HepG2 (cell line): ENCODE data around the gene RCHY1. TPM values are rescaled to one million over a fixed set of nuclear protein-coding genes. Genes with fewer than 3 reads are reported as not detected.

ENCODE experiments used
- CREB1 ChIP-seq, 2 experiments: fragments of 450-650 bp in 1 of 2; IDR thresholded peaks; 2 replicates each; pipeline ENCODE4 v1.6.1; 2016 to 2017; ENCODE audit warnings: control low read depth in 1 of 2, mild to moderate bottlenecking in 1 of 2, missing compliant biosample characterization in 1 of 2, missing genetic modification characterization in 1 of 2
- ESRRA ChIP-seq: sonication (generic); formaldehyde crosslinking; IDR thresholded peaks from 2 replicates; pipeline ENCODE4 v1.5.1; 2020; ENCODE audit warnings: mild to moderate bottlenecking, low read depth, missing genetic modification reagents
- MLXIP ChIP-seq: sonication (generic); formaldehyde crosslinking; IDR thresholded peaks from 2 replicates; pipeline ENCODE4 v1.9.0; 2021; ENCODE audit warnings: missing genetic modification reagents, borderline replicate concordance
- PBX3 ChIP-seq: sonication (generic); formaldehyde crosslinking; IDR thresholded peaks from 2 replicates; pipeline ENCODE4 v1.8.1; 2023; ENCODE audit warnings: missing genetic modification reagents, inconsistent platforms, borderline replicate concordance
- PHF21A ChIP-seq: sonication (generic); formaldehyde crosslinking; IDR thresholded peaks from 2 replicates; pipeline ENCODE4 v1.5.0; 2020; ENCODE audit warnings: mild to moderate bottlenecking, missing genetic modification reagents
- PHF8 ChIP-seq: sonication (generic); formaldehyde crosslinking; IDR thresholded peaks from 2 replicates; pipeline ENCODE4 v1.5.0; 2020; ENCODE audit warnings: missing genetic modification reagents
- POLR2AphosphoS2 ChIP-seq: IDR thresholded peaks from 2 replicates; pipeline ENCODE4 v1.6.1; 2011; ENCODE audit warnings: low read depth, low read length, improper control_type of control experiment
- SIX1 ChIP-seq: sonication (generic); formaldehyde crosslinking; IDR thresholded peaks from 2 replicates; pipeline ENCODE4 v1.4.0; 2020; ENCODE audit warnings: missing genetic modification reagents, borderline replicate concordance
- TMF1 ChIP-seq: sonication (generic); formaldehyde crosslinking; IDR thresholded peaks from 2 replicates; pipeline ENCODE4 v1.8.1; 2022; ENCODE audit warnings: low read depth, missing genetic modification reagents
- ZNF121 ChIP-seq: sonication (generic); formaldehyde crosslinking; IDR thresholded peaks from 2 replicates; pipeline ENCODE4 v1.5.0; 2020; ENCODE audit warnings: mild to moderate bottlenecking, missing genetic modification reagents
- ZNF572 ChIP-seq: sonication (generic); formaldehyde crosslinking; IDR thresholded peaks from 2 replicates; pipeline ENCODE4 v1.5.1; 2020; ENCODE audit warnings: mild to moderate bottlenecking, missing genetic modification reagents
- ZNF720 ChIP-seq: sonication (generic); formaldehyde crosslinking; IDR thresholded peaks from 2 replicates; pipeline ENCODE4 v1.4.0; 2020; ENCODE audit warnings: missing genetic modification reagents
- ZNF891 ChIP-seq: sonication (generic); formaldehyde crosslinking; IDR thresholded peaks from 2 replicates; pipeline ENCODE4 v1.5.0; 2020; ENCODE audit warnings: mild to moderate bottlenecking, missing genetic modification reagents
- polyA plus RNA-seq, 8 experiments: library from polyadenylated mRNA; depleted of rRNA in 3 of 8; stranded (reverse) in 7 of 8; unstranded in 1 of 8; fragments of >200 nt; fragmentation: Illumina TruSeq in 4 of 8; extraction: Trizol in 4 of 8; gene quantifications; 2 replicates each; pipeline versions ENCODE4 v1.2.1 to v1.2.3, GENCODE V29; 2011 to 2016; ENCODE audit warnings: low read depth in 4 of 8, missing spikeins in 1 of 8, mixed read lengths in 1 of 8; ENCODE audit not compliant: insufficient read depth in 1 of 8
- total RNA-seq, 5 experiments: library from RNA; depleted of rRNA; stranded (reverse); fragments of >200 nt; fragmentation: Illumina TruSeq; extraction: Trizol; gene quantifications; 2 replicates each; pipeline ENCODE4 v1.2.3, GENCODE V29; 2016; ENCODE audit warnings: low read depth in 1 of 5
- TF ChIP-seq, protein P1 (sequence below): sonication (generic); formaldehyde crosslinking; IDR thresholded peaks from 2 replicates; pipeline ENCODE4 v1.5.1; 2020; ENCODE audit warnings: mild to moderate bottlenecking, missing genetic modification reagents, borderline replicate concordance
- TF ChIP-seq, protein P2 (sequence below): IDR thresholded peaks from 2 replicates; pipeline ENCODE4 v1.6.1; 2016
- TF ChIP-seq, protein P3 (sequence below): sonication (generic); formaldehyde crosslinking; IDR thresholded peaks from 2 replicates; pipeline ENCODE4 v1.5.0; 2020; ENCODE audit warnings: missing genetic modification reagents
- TF ChIP-seq, protein P4 (sequence below): IDR thresholded peaks from 2 replicates; pipeline ENCODE4 v1.6.1; 2016; ENCODE audit warnings: low read depth, control low read depth

The RCHY1 gene
- total and polyA plus RNA-seq, 2 of the 13 experiments (the other 11 are each of a cell fraction or from before 2014, with no cell fraction given) = 19.9 to 30.5 TPM

- TF ChIP-seq MLXIP (CRISPR knock-in tag) (0 out of 2 replicates have a peak, but pooled peaks have one; percentile 3), PHF21A (CRISPR knock-in tag) (no peak; the same call in 1 of the 2 replicates), TMF1 (CRISPR knock-in tag) (peak; percentile 86), PHF8 (peak; percentile 97), ZNF121 (CRISPR knock-in tag) (no peak; the same call in 1 of the 2 replicates), ESRRA (CRISPR knock-in tag) (peak; percentile 79; the same call in 1 of the 2 replicates), CREB1 (IDR thresholded peaks at IDR 0.05) (peak; percentile 84), CREB1 (CRISPR knock-in tag; IDR thresholded peaks at IDR 0.05) (peak; percentile 93), POLR2AphosphoS2 (0 out of 2 replicates have a peak, but pooled peaks have one; percentile 59), ZNF891 (CRISPR knock-in tag) (no peak), ZNF572 (no peak), SIX1 (CRISPR knock-in tag) (no peak), PBX3 (CRISPR knock-in tag) (no peak), ZNF720 (no peak)
- TF ChIP-seq, protein P1, sequence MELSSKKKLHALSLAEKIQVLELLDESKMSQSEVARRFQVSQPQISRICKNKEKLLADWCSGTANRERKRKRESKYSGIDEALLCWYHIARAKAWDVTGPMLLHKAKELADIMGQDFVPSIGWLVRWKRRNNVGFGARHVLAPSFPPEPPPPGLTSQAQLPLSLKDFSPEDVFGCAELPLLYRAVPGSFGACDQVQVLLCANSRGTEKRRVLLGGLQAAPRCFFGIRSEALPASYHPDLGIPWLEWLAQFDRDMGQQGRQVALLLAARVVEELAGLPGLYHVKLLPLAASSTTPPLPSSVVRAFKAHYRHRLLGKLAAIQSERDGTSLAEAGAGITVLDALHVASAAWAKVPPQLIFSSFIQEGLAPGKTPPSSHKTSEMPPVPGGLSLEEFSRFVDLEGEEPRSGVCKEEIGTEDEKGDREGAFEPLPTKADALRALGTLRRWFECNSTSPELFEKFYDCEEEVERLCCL = no peak
- TF ChIP-seq, protein P2, sequence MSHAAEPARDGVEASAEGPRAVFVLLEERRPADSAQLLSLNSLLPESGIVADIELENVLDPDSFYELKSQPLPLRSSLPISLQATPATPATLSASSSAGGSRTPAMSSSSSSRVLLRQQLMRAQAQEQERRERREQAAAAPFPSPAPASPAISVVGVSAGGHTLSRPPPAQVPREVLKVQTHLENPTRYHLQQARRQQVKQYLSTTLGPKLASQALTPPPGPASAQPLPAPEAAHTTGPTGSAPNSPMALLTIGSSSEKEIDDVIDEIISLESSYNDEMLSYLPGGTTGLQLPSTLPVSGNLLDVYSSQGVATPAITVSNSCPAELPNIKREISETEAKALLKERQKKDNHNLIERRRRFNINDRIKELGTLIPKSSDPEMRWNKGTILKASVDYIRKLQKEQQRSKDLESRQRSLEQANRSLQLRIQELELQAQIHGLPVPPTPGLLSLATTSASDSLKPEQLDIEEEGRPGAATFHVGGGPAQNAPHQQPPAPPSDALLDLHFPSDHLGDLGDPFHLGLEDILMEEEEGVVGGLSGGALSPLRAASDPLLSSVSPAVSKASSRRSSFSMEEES (CRISPR knock-in tag) = peak; percentile 92
- TF ChIP-seq, protein P3, sequence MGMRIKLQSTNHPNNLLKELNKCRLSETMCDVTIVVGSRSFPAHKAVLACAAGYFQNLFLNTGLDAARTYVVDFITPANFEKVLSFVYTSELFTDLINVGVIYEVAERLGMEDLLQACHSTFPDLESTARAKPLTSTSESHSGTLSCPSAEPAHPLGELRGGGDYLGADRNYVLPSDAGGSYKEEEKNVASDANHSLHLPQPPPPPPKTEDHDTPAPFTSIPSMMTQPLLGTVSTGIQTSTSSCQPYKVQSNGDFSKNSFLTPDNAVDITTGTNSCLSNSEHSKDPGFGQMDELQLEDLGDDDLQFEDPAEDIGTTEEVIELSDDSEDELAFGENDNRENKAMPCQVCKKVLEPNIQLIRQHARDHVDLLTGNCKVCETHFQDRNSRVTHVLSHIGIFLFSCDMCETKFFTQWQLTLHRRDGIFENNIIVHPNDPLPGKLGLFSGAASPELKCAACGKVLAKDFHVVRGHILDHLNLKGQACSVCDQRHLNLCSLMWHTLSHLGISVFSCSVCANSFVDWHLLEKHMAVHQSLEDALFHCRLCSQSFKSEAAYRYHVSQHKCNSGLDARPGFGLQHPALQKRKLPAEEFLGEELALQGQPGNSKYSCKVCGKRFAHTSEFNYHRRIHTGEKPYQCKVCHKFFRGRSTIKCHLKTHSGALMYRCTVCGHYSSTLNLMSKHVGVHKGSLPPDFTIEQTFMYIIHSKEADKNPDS = no peak
- TF ChIP-seq, protein P4, sequence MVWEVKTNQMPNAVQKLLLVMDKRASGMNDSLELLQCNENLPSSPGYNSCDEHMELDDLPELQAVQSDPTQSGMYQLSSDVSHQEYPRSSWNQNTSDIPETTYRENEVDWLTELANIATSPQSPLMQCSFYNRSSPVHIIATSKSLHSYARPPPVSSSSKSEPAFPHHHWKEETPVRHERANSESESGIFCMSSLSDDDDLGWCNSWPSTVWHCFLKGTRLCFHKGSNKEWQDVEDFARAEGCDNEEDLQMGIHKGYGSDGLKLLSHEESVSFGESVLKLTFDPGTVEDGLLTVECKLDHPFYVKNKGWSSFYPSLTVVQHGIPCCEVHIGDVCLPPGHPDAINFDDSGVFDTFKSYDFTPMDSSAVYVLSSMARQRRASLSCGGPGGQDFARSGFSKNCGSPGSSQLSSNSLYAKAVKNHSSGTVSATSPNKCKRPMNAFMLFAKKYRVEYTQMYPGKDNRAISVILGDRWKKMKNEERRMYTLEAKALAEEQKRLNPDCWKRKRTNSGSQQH (CRISPR knock-in tag) = peak; percentile 63; the same call in 1 of the 2 replicates
These were observed at the start of gene RCHY1, which contains the start of gene THAP6 (continued) for GRCh38 chr4:75514131-75514948.
